Tibial nerve (tissue), 4 donors: ENCODE results near the gene ZNF219.

Experiments
- EP300 ChIP-seq, 2 donors: sonication (generic); formaldehyde crosslinking; IDR thresholded peaks; one replicate each; pipeline ENCODE4 v1.6.1; 2017; ENCODE audit warnings: antibody characterized with exemption in 2 of 2, mild to moderate bottlenecking in 1 of 2
- POLR2A ChIP-seq, 2 donors: fragments of 450-650 bp; IDR thresholded peaks; one replicate each; pipeline ENCODE4 v1.6.1; 2017; ENCODE audit warnings: antibody characterized with exemption in 2 of 2, mild to moderate bottlenecking in 2 of 2, moderate library complexity in 2 of 2
- TF ChIP-seq, protein P1 (sequence below), 5 experiments: fragments of 200-600 bp in 3 of 5; fragments of 450-650 bp in 2 of 5; sonication (generic) in 3 of 5; IDR thresholded peaks; one replicate each; pipeline ENCODE4 v1.5.1; 2016 to 2019; ENCODE audit warnings: antibody characterized with exemption in 5 of 5, mild to moderate bottlenecking in 3 of 5, moderate library complexity in 2 of 5

GRCh38 chr14:21093018-21093417 lies 5.4 kb downstream of the ZNF219 start:
- TF ChIP-seq, protein P1, sequence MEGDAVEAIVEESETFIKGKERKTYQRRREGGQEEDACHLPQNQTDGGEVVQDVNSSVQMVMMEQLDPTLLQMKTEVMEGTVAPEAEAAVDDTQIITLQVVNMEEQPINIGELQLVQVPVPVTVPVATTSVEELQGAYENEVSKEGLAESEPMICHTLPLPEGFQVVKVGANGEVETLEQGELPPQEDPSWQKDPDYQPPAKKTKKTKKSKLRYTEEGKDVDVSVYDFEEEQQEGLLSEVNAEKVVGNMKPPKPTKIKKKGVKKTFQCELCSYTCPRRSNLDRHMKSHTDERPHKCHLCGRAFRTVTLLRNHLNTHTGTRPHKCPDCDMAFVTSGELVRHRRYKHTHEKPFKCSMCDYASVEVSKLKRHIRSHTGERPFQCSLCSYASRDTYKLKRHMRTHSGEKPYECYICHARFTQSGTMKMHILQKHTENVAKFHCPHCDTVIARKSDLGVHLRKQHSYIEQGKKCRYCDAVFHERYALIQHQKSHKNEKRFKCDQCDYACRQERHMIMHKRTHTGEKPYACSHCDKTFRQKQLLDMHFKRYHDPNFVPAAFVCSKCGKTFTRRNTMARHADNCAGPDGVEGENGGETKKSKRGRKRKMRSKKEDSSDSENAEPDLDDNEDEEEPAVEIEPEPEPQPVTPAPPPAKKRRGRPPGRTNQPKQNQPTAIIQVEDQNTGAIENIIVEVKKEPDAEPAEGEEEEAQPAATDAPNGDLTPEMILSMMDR (IDR thresholded peaks at IDR 0.05), result no peak
- TF ChIP-seq EP300 (IDR thresholded peaks at IDR 0.05) (no peak), POLR2A (IDR thresholded peaks at IDR 0.05) (no peak)
